ENCODE measurements around the gene CYP27A1.

Gene CYP27A1

GRCh38 chr2:218812861-218813260, 30.9 kb downstream of the CYP27A1 start:
- no peak for DNase-seq

GRCh38 chr2:218813771-218814460, 32.0 kb downstream of the CYP27A1 start:
- DNase-seq = no peak

- DNase-seq = no peak
Measured at GRCh38 chr2:218814540-218815243, 32.7 kb downstream of the CYP27A1 start.

GRCh38 chr2:218815244-218815637, 33.3 kb downstream of the CYP27A1 start:
- no peak for DNase-seq

GRCh38 chr2:218815649-218816048, 33.7 kb downstream of the CYP27A1 start:
- DNase-seq = no peak

- no peak for DNase-seq
Measured at GRCh38 chr2:218816561-218817011, 34.6 kb downstream of the CYP27A1 start.

- no peak for DNase-seq
Measured at GRCh38 chr2:218819093-218819492, 37.1 kb downstream of the CYP27A1 start.

- DNase-seq = no peak
Measured at GRCh38 chr2:218820746-218821369, 38.9 kb downstream of the CYP27A1 start.

GRCh38 chr2:218821605-218822211, 39.8 kb downstream of the CYP27A1 start:
- no peak for DNase-seq

- DNase-seq = no peak
Measured at GRCh38 chr2:218822622-218823021, 40.7 kb downstream of the CYP27A1 start.

GRCh38 chr2:218823196-218823855, 41.4 kb downstream of the CYP27A1 start:
- no peak for DNase-seq

GRCh38 chr2:218824004-218824403, 42.1 kb downstream of the CYP27A1 start:
- no peak for DNase-seq

GRCh38 chr2:218826791-218827190, 44.8 kb downstream of the CYP27A1 start:
- DNase-seq = no peak

GRCh38 chr2:218827701-218828476, 45.9 kb downstream of the CYP27A1 start:
- no peak for DNase-seq

- DNase-seq = no peak
Measured at GRCh38 chr2:218828477-218828778, 46.5 kb downstream of the CYP27A1 start.

- DNase-seq = no peak
Measured at GRCh38 chr2:218829868-218830451, 48.0 kb downstream of the CYP27A1 start.

GRCh38 chr2:218830526-218831306, 48.8 kb downstream of the CYP27A1 start:
- no peak for DNase-seq

- no peak for DNase-seq
Measured at GRCh38 chr2:218831378-218831990, 49.5 kb downstream of the CYP27A1 start, which contains the start of gene PRKAG3. Gene PRKAG3, minus strand, starts transcription at chr2:218831803.

GRCh38 chr2:218832081-218832480, 50.1 kb downstream of the CYP27A1 start:
- DNase-seq = no peak

GRCh38 chr2:218832520-218832919, 50.6 kb downstream of the CYP27A1 start:
- no peak for DNase-seq
